HG03060 (cell line): Measurements from ENCODE around the gene RTCA.
"Not testable (repeated sequence)": the region's sequence is repeated elsewhere in the genome, so short reads cannot be mapped to it uniquely, and the experiment has no call there.

Source experiments
- ATAC-seq: cut with Tn5 transposase; IDR thresholded peaks from one replicate; pipeline ENCODE4 v1.9.1; 2021; ENCODE audit warnings: low read depth, moderate number of reproducible peaks; ENCODE audit not compliant: unreplicated experiment

Gene RTCA

GRCh38 chr1:100256273-100256672 lies 9.7 kb upstream of the RTCA start:
- ATAC-seq, result not testable (repeated sequence)

DNA sequence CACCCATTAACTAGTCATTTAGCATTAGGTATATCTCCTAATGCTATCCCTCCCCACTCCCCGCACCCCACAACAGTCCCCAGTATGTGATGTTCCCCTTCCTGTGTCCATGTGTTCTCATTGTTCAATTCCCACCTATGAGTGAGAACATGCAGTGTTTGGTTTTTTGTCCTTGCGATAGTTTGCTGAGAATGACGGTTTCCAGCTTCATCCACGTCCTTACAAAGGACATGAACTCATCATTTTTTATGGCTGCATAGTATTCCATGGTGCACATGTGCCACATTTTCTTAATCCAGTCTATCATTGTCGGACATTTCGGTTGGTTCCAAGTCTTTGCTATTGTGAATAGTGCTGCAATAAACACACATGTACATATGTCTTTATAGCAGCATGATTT lies 7.6 kb upstream of the RTCA start:
- not testable (repeated sequence) for ATAC-seq

GRCh38 chr1:100261686-100262085 lies 4.3 kb upstream of the RTCA start:
- ATAC-seq, result no peak

- not testable (repeated sequence) for ATAC-seq
These were observed 1.9 kb upstream of the RTCA start for GRCh38 chr1:100264081-100264480.

GRCh38 chr1:100265562-100265930 lies 470 bp upstream of the RTCA start:
- ATAC-seq, result peak; percentile 25

DNA sequence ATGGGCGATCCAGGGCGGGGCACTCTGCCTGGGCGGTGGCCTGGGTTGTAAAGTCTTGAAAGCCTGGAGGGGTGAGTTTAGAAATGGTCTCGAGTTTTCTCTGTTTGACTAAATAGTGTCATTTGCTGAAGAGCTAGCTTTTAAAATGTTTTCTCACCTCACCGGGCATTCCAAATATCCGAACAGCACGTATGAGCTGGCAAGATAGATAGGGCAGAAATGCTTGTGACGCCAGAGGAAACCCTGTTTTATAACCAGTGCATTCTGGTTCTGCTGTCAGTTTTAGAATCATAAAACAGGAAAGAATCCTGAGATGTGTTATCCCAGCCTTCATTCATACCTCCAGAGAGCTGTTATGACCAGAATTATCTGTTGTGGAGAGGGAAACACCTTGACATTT lies 725 bp downstream of the RTCA start:
- no peak for ATAC-seq

- no peak for ATAC-seq
These were observed 1.3 kb downstream of the RTCA start for GRCh38 chr1:100267284-100267683.

- no peak for ATAC-seq
These were observed 2.2 kb downstream of the RTCA start for GRCh38 chr1:100268202-100268601.

- no peak for ATAC-seq
These were observed 11.8 kb downstream of the RTCA start for GRCh38 chr1:100277866-100278265.

GRCh38 chr1:100279358-100279923 lies 13.4 kb downstream of the RTCA start:
- no peak for ATAC-seq

DNA sequence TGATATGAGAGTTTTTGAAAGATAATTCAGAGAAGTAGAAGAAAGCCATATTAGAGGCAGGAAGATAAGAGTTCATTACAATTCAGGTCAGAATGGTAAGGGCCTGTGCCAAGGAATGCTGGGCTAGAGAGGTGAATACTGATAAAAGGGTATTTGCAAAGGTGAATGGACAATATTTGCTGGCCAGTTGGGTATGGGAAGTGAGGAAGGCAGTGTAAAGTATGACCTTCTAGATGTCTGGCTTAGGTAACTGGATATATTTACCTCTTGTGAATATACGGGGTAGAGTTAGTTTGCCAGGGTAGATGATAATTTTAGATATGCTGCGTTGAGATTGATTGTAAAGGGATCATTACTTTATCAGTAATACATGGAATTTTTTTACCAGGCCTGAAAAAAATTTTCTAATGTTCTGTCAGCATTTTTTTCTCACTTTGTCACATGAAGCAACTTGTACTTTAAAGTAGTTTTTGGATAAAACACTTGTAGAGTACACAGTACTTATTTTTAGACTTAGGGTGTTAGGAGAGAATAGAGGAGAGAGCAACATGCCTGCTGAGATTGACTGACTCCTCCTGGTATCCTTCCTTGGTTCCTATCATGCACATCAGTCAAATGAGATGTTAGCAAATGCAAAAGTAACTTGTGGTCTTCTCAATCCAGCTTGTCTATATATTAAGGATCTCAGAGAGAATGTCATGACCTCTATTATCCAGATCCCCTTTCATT lies 14.1 kb downstream of the RTCA start:
- ATAC-seq, result no peak

GRCh38 chr1:100284591-100284990 lies 18.6 kb downstream of the RTCA start:
- no peak for ATAC-seq

- no peak for ATAC-seq
These were observed 21.1 kb downstream of the RTCA start for GRCh38 chr1:100287162-100287561.

GRCh38 chr1:100290291-100290690 lies 24.3 kb downstream of the RTCA start:
- no peak for ATAC-seq

- ATAC-seq, result no peak
These were observed 26.7 kb downstream of the RTCA start for GRCh38 chr1:100292711-100293110.

GRCh38 chr1:100296140-100296539 lies 30.1 kb downstream of the RTCA start:
- ATAC-seq, result no peak

GRCh38 chr1:100296997-100297396 lies 31.0 kb downstream of the RTCA start:
- not testable (repeated sequence) for ATAC-seq

DNA sequence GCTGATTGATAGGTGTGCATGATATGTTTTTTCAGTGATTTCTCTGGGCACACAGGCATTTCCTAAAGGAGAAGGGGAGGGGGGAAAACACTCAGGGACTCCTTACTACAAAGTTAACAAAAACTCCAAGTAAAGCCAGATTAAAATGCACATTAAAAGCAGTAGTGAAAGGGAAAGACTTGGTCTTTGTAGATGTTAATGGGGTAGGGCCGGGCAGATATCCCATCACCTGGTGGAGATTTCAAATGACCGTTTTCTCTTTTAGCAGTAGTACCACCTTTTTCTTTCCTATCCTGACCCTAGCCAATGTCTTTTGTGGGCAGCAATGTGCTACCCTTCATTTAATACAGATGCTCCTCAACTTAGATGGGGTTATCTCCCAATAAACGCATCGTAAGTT lies 32.5 kb downstream of the RTCA start:
- no peak for ATAC-seq

GRCh38 chr1:100299521-100300222 lies 33.7 kb downstream of the RTCA start:
- ATAC-seq, result no peak

- no peak for ATAC-seq
These were observed 34.7 kb downstream of the RTCA start for GRCh38 chr1:100300691-100301090.

- no peak for ATAC-seq
These were observed 36.7 kb downstream of the RTCA start for GRCh38 chr1:100302739-100303138.

DNA sequence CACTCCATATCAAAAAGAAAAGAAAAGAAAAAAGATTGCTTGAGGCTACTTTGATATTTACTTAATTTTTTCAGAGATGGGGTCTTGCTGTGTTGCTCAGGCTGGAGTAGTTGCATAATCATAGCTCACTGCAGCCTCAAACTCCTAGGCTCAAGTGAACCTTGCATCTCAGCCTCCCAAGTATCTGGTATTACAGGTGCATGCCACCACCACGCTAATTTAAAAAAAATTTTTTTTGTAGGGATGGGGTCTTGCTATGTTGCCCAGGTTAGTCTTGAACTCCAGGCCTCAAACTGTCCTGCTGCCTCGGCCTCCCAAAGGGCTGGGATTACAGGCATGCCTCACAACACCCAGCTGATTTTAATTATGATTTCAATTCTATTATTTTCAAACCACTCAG lies 38.2 kb downstream of the RTCA start:
- ATAC-seq, result no peak
